ENCODE measurements around the gene IL12RB1. TPM values are rescaled to one million over a fixed set of nuclear protein-coding genes. Genes with fewer than 3 reads are reported as not detected.
"Not testable (repeated sequence)": the region's sequence is repeated elsewhere in the genome, so short reads cannot be mapped to it uniquely, and the experiment has no call there.

The IL12RB1 gene
- total and polyA plus RNA-seq, 2 donors, result 3.7 to 7.4 TPM

GRCh38 chr19:18049385-18049784 lies 37.3 kb downstream of the IL12RB1 start:
- 92% methylated on average over 10 of the region's 10 CpGs for WGBS
- no peak for DNase-seq (ENCODE audit: low read depth in 6 of 9, low spot score in 9 of 9)
- Histone ChIP-seq H3K9me3 (ENCODE audit: control insufficient read depth in 2 of 2, insufficient read depth in 1 of 2, low read length in 1 of 2) (no peaks in the 10 kb centered on the region), H3K4me3 (ENCODE audit: low read length in 2 of 2) (no peak overlapping the region), H3K27ac (ENCODE audit: low read depth in 1 of 2, low read length in 1 of 2) (peak overlapping the region in 1 of 2 donors; percentile 42), H3K4me1 (ENCODE audit: control insufficient read depth in 2 of 2, insufficient read depth in 2 of 2, low read length in 2 of 2) (peaks cover 9 to 32% of the 10 kb centered on the region in 2 donors), H3K27me3 (ENCODE audit: control insufficient read depth in 2 of 2, insufficient read depth in 1 of 2, low read length in 1 of 2) (peaks cover 0 to 7% of the 10 kb centered on the region in 2 donors), H3K36me3 (ENCODE audit: control insufficient read depth in 2 of 2, insufficient read depth in 2 of 2, low read length in 1 of 2) (no peaks in the 10 kb centered on the region)

DNA sequence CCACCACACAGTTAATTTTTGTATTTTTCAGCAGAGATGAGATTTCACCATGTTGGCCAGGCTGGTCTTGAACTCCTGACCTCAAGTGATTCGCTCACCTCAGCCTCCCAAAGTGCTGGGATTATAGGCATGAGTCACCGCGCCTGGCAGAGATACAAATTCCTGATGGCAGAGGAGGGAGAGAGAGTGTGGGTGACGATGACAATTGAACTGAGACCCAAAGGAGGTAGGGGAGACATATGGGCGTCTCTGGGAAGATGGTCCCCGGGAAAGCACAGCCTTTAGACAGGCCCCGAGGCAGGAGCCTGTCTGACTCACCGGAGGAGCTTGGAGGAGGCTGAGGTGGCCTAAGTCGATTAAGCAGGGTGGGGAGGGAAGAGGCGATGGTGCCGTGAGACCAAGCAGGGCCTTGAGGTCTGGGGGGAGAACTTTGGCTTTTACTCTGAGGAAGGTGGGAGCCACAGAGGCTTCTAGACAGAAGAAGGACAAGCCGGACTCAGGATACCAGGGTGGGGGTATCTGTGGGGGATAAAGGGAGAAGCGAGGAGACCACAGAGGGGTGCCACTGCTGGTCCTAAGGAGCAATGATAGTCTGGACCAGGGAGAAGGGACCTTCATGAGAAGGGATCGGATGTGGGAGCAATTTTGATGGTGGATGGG lies 40.5 kb downstream of the IL12RB1 start:
- Histone ChIP-seq H3K27ac (ENCODE audit: low read depth in 1 of 2, low read length in 1 of 2) (peak overlapping the region in 1 of 2 donors; percentile 13), H3K36me3 (ENCODE audit: control insufficient read depth in 2 of 2, insufficient read depth in 2 of 2, low read length in 1 of 2) (no peaks in the 10 kb centered on the region), H3K27me3 (ENCODE audit: control insufficient read depth in 2 of 2, insufficient read depth in 1 of 2, low read length in 1 of 2) (no peaks in the 10 kb centered on the region), H3K4me1 (ENCODE audit: control insufficient read depth in 2 of 2, insufficient read depth in 2 of 2, low read length in 2 of 2) (peaks cover 16 to 36% of the 10 kb centered on the region in 2 donors), H3K4me3 (ENCODE audit: low read length in 2 of 2) (no peak overlapping the region), H3K9me3 (ENCODE audit: control insufficient read depth in 2 of 2, insufficient read depth in 1 of 2, low read length in 1 of 2) (no peaks in the 10 kb centered on the region)
- WGBS, result 92% methylated on average over 14 of the region's 14 CpGs
- DNase-seq (ENCODE audit: low read depth in 6 of 9, low spot score in 9 of 9), result no peak

DNA sequence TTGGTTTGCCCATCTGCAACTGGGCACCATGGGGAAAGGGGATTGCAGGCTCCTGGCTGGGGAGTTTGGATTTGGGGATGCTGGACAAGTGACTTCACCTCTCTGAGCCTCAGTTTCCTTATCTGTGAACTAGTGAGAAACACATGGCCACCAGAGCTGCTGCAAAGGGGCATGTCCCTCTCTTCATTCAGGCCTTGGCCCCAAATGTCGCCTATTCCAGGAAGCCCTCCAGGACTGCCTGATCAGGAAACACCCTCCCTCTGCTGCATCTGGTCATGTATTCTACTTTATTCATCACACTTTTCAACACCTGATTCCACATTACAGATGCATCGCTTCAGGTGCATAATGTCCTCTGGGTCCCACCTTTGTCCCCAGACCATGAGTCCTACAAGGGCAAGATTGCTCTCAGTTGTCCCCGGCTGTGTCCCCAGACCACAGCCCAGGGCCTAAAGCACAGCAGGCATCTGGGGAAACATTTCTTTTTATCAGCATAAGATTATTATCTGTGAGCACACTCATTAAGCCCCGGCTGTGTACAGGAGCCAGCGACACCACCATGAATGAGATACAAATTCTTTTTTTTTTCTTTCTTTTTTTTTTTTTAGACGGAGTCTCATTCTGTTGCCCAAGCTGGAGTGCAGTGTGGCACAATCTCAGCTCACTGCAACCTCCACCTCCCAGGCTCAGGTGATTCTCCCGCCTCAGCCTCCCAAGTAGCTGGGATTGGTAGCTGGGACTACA lies 41.3 kb downstream of the IL12RB1 start:
- no peaks in the 10 kb centered on the region for H3K27me3 ChIP-seq (ENCODE audit: control insufficient read depth in 2 of 2, insufficient read depth in 1 of 2, low read length in 1 of 2)
- H3K36me3 ChIP-seq (ENCODE audit: control insufficient read depth in 2 of 2, insufficient read depth in 2 of 2, low read length in 1 of 2), result no peaks in the 10 kb centered on the region
- H3K27ac ChIP-seq (ENCODE audit: low read depth in 1 of 2, low read length in 1 of 2), result peak overlapping the region; percentile 97 to 99
- 82% methylated on average over 7 of the region's 7 CpGs for WGBS
- H3K4me1 ChIP-seq (ENCODE audit: control insufficient read depth in 2 of 2, insufficient read depth in 2 of 2, low read length in 2 of 2), result peaks cover 16 to 31% of the 10 kb centered on the region in 2 donors
- peaks cover 0 to 6% of the 10 kb centered on the region in 2 donors for H3K9me3 ChIP-seq (ENCODE audit: control insufficient read depth in 2 of 2, insufficient read depth in 1 of 2, low read length in 1 of 2)
- DNase-seq (ENCODE audit: low read depth in 6 of 9, low spot score in 9 of 9), result no peak
- peak overlapping the region; percentile 45 to 48 for H3K4me3 ChIP-seq (ENCODE audit: low read length in 2 of 2)

GRCh38 chr19:18044825-18045304 lies 41.9 kb downstream of the IL12RB1 start:
- H3K4me1 ChIP-seq (ENCODE audit: control insufficient read depth in 2 of 2, insufficient read depth in 2 of 2, low read length in 2 of 2), result peaks cover 16 to 31% of the 10 kb centered on the region in 2 donors
- H3K4me3 ChIP-seq (ENCODE audit: low read length in 2 of 2), result peak overlapping the region; percentile 45 to 48
- H3K36me3 ChIP-seq (ENCODE audit: control insufficient read depth in 2 of 2, insufficient read depth in 2 of 2, low read length in 1 of 2), result no peaks in the 10 kb centered on the region
- no peaks in the 10 kb centered on the region for H3K27me3 ChIP-seq (ENCODE audit: control insufficient read depth in 2 of 2, insufficient read depth in 1 of 2, low read length in 1 of 2)
- WGBS, result 10% methylated on average over 12 of the region's 12 CpGs
- peak overlapping the region; percentile 97 to 99 for H3K27ac ChIP-seq (ENCODE audit: low read depth in 1 of 2, low read length in 1 of 2)
- H3K9me3 ChIP-seq (ENCODE audit: control insufficient read depth in 2 of 2, insufficient read depth in 1 of 2, low read length in 1 of 2), result peaks cover 0 to 6% of the 10 kb centered on the region in 2 donors
- peak; percentile 75 to 97 (median 88) for DNase-seq (ENCODE audit: low read depth in 6 of 9, low spot score in 9 of 9)

GRCh38 chr19:18043676-18044075 lies 43.1 kb downstream of the IL12RB1 start:
- Histone ChIP-seq H3K27ac (ENCODE audit: low read depth in 1 of 2, low read length in 1 of 2) (peak overlapping the region in 1 of 2 donors; percentile 99), H3K9me3 (ENCODE audit: control insufficient read depth in 2 of 2, insufficient read depth in 1 of 2, low read length in 1 of 2) (peaks cover 0 to 6% of the 10 kb centered on the region in 2 donors), H3K27me3 (ENCODE audit: control insufficient read depth in 2 of 2, insufficient read depth in 1 of 2, low read length in 1 of 2) (no peaks in the 10 kb centered on the region), H3K4me3 (ENCODE audit: low read length in 2 of 2) (no peak overlapping the region), H3K4me1 (ENCODE audit: control insufficient read depth in 2 of 2, insufficient read depth in 2 of 2, low read length in 2 of 2) (peaks cover 16 to 31% of the 10 kb centered on the region in 2 donors), H3K36me3 (ENCODE audit: control insufficient read depth in 2 of 2, insufficient read depth in 2 of 2, low read length in 1 of 2) (no peaks in the 10 kb centered on the region)
- no peak for DNase-seq (ENCODE audit: low read depth in 6 of 9, low spot score in 9 of 9)
- WGBS, result 98% methylated on average over 3 of the region's 3 CpGs

GRCh38 chr19:18041054-18041453 lies 45.7 kb downstream of the IL12RB1 start:
- no peaks in the 10 kb centered on the region for H3K27me3 ChIP-seq (ENCODE audit: control insufficient read depth in 2 of 2, insufficient read depth in 1 of 2, low read length in 1 of 2)
- DNase-seq (ENCODE audit: low read depth in 6 of 9, low spot score in 9 of 9), result no peak
- no peaks in the 10 kb centered on the region for H3K36me3 ChIP-seq (ENCODE audit: control insufficient read depth in 2 of 2, insufficient read depth in 2 of 2, low read length in 1 of 2)
- no peak overlapping the region for H3K4me3 ChIP-seq (ENCODE audit: low read length in 2 of 2)
- H3K27ac ChIP-seq (ENCODE audit: low read depth in 1 of 2, low read length in 1 of 2), result no peak overlapping the region
- 99% methylated on average over 2 of the region's 2 CpGs for WGBS
- H3K9me3 ChIP-seq (ENCODE audit: control insufficient read depth in 2 of 2, insufficient read depth in 1 of 2, low read length in 1 of 2), result peaks cover 0 to 6% of the 10 kb centered on the region in 2 donors
- peaks cover 16 to 25% of the 10 kb centered on the region in 2 donors for H3K4me1 ChIP-seq (ENCODE audit: control insufficient read depth in 2 of 2, insufficient read depth in 2 of 2, low read length in 2 of 2)

DNA sequence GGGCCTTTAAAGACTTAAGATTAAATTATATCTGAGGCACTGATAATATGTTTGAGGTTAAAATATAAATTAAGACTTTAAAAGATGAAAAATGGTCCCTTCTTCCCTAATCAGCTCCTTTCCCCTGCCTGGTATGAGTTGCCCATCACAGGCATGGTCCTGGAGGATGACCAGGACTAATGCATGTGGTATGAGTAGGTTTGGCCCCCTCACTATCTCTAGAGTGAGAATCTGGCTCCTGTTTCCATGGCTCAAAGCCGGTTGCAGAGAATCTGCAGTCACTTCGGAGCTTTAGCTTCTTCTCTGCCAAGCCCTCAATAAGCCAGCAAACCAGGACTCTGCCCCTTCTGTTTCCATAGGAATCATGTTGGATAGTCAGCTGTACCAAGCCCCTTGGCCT lies 54.6 kb downstream of the IL12RB1 start:
- H3K9me3 ChIP-seq (ENCODE audit: control insufficient read depth in 2 of 2, insufficient read depth in 1 of 2, low read length in 1 of 2); H3K27me3 ChIP-seq (ENCODE audit: control insufficient read depth in 2 of 2, insufficient read depth in 1 of 2, low read length in 1 of 2); H3K27ac ChIP-seq (ENCODE audit: low read depth in 1 of 2, low read length in 1 of 2); DNase-seq (ENCODE audit: low read depth in 6 of 9, low spot score in 9 of 9); H3K4me3 ChIP-seq (ENCODE audit: low read length in 2 of 2); H3K36me3 ChIP-seq (ENCODE audit: control insufficient read depth in 2 of 2, insufficient read depth in 2 of 2, low read length in 1 of 2): not testable (repeated sequence)
- H3K4me1 ChIP-seq (ENCODE audit: control insufficient read depth in 2 of 2, insufficient read depth in 2 of 2, low read length in 2 of 2), result peaks cover 7 to 24% of the 10 kb centered on the region in 2 donors
- 97% methylated on average over 2 of the region's 2 CpGs for WGBS

DNA sequence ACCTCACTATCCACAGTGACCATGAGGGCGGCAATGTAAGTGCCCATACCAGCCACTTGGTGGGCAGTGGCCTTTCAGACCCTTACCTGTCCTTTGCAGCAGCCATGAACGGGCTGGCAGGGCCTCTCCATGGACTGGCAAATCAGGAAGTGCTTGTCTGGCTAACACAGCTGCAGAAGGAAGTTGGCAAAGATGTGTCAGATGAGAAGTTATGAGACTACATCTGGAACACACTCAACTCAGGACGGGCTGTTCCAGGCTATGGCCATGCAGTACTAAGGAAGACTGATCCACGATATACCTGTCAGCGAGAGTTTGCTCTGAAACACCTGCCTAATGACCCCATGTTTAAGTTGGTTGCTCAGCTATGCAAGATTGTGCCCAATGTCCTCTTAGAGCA lies 55.3 kb downstream of the IL12RB1 start:
- peaks cover 7 to 24% of the 10 kb centered on the region in 2 donors for H3K4me1 ChIP-seq (ENCODE audit: control insufficient read depth in 2 of 2, insufficient read depth in 2 of 2, low read length in 2 of 2)

More for the DNA sequence above, 55.3 kb downstream of the IL12RB1 start:
- H3K9me3 ChIP-seq (ENCODE audit: control insufficient read depth in 2 of 2, insufficient read depth in 1 of 2, low read length in 1 of 2); H3K27me3 ChIP-seq (ENCODE audit: control insufficient read depth in 2 of 2, insufficient read depth in 1 of 2, low read length in 1 of 2); DNase-seq (ENCODE audit: low read depth in 6 of 9, low spot score in 9 of 9); H3K4me3 ChIP-seq (ENCODE audit: low read length in 2 of 2); H3K36me3 ChIP-seq (ENCODE audit: control insufficient read depth in 2 of 2, insufficient read depth in 2 of 2, low read length in 1 of 2): not testable (repeated sequence)
- peak overlapping the region; percentile 48 to 80 for H3K27ac ChIP-seq (ENCODE audit: low read depth in 1 of 2, low read length in 1 of 2)
- 40% methylated on average over 5 of the region's 5 CpGs for WGBS
